Measurements from ENCODE around the gene FCHSD2. TPM values are rescaled to one million over a fixed set of nuclear protein-coding genes. Genes with fewer than 3 reads are reported as not detected.

The FCHSD2 gene
- polyA plus RNA-seq, 2 of the 4 experiments (the other 2 are of a cell fraction) = 10.5 to 19.0 TPM

- Histone ChIP-seq H3K27ac (peak overlapping the region; percentile 78 to 95), H3K4me3 (peak overlapping the region; percentile 58), H3K4me1 (peaks cover 24% of the 10 kb centered on the region), H3K9me3 (no peaks in the 10 kb centered on the region), H3K4me2 (peak overlapping the region; percentile 93)
- POLR2A ChIA-PET = interaction anchor here (0.6 to 1.6 kb wide), 4 partner anchors 17 to 495 kb away, joined by 3 to 10 read pairs (median 7); partner anchors contain the start of gene STARD10
- 3% methylated on average over 20 of the region's 47 CpGs for WGBS (ENCODE audit: missing lambda C conversion rate)
- ATAC-seq (peak; percentile 75 to 78), FAIRE-seq (no peak), DNase-seq (ENCODE audit: low read depth in 1 of 2, low spot score in 1 of 2) (peak; percentile 61 to 89)
- CTCF ChIA-PET = interaction anchor here (0.6 to 6.6 kb wide), 20 partner anchors 9 to 372 kb away, joined by 3 to 42 read pairs (median 6); partner anchors contain the start of gene STARD10
- peak; percentile 94 for TF ChIP-seq POLR2A (IDR thresholded peaks at IDR 0.05; ENCODE audit: low read length)
- no peak for TF ChIP-seq ZFP36 (IDR thresholded peaks at IDR 0.05; ENCODE audit: borderline replicate concordance, partially characterized antibody)
- no peak for TF ChIP-seq CEBPB (IDR thresholded peaks at IDR 0.05)
- TF ChIP-seq BHLHE40 (IDR thresholded peaks at IDR 0.05; ENCODE audit: low read depth, low read length) = peak; percentile 37; the same call in 1 of the 2 replicates
- TF ChIP-seq GATA3 (IDR thresholded peaks at IDR 0.05; ENCODE audit: borderline replicate concordance) = no peak; the same call in 1 of the 2 replicates
- no peak for TF ChIP-seq RAD21 (conservative IDR thresholded peaks at IDR 0.05 in 1 of 2, IDR thresholded peaks at IDR 0.05 in 1 of 2)
- no peak for TF ChIP-seq EHMT2 (IDR thresholded peaks at IDR 0.05; ENCODE audit: low read depth)
- no peak for TF ChIP-seq RFX5 (IDR thresholded peaks at IDR 0.05)
- TF ChIP-seq MAX (IDR thresholded peaks at IDR 0.05) = peak; percentile 94
- peak; percentile 51; the same call in 1 of the 3 replicates for TF ChIP-seq BCL3 (IDR thresholded peaks at IDR 0.05)
- TF ChIP-seq RCOR1 (IDR thresholded peaks at IDR 0.05; ENCODE audit: low read depth, low read length) = no peak
- no peak for TF ChIP-seq JUNB (IDR thresholded peaks at IDR 0.05)
- TF ChIP-seq HEYL (CRISPR knock-in tag; IDR thresholded peaks at IDR 0.05) = 0 out of 2 replicates have a peak, but pooled peaks have one; percentile 63
- TF ChIP-seq MAZ (IDR thresholded peaks at IDR 0.05; ENCODE audit: borderline replicate concordance, low read depth, low read length) = 0 out of 2 replicates have a peak, but pooled peaks have one; percentile 0
- peak; percentile 73 for TF ChIP-seq HOXB13 (CRISPR knock-in tag; IDR thresholded peaks at IDR 0.05; ENCODE audit: low read depth)
- no peak for TF ChIP-seq SMC3 (IDR thresholded peaks at IDR 0.05)
- TF ChIP-seq CBX8 (IDR thresholded peaks at IDR 0.05) = no peak
- no peak for TF ChIP-seq NR3C1 (IDR thresholded peaks at IDR 0.05)
- TF ChIP-seq HOXB5 (CRISPR knock-in tag; IDR thresholded peaks at IDR 0.05) = peak; percentile 37; the same call in 1 of the 2 replicates
- TF ChIP-seq CTCF (IDR thresholded peaks at IDR 0.05) = no peak
- 0 out of 2 replicates have a peak, but pooled peaks have one; percentile 53 for TF ChIP-seq RNF2 (IDR thresholded peaks at IDR 0.05; ENCODE audit: borderline replicate concordance, low read depth)
- TF ChIP-seq FOXS1 (CRISPR knock-in tag; IDR thresholded peaks at IDR 0.05) = no peak; the same call in 1 of the 2 replicates
- TF ChIP-seq USF2 (IDR thresholded peaks at IDR 0.05) = 0 out of 2 replicates have a peak, but pooled peaks have one; percentile 13
- TF ChIP-seq TFCP2L1 (CRISPR knock-in tag; IDR thresholded peaks at IDR 0.05) = no peak
- peak; percentile 34; the same call in 1 of the 2 replicates for TF ChIP-seq NPAS2 (CRISPR knock-in tag; IDR thresholded peaks at IDR 0.05; ENCODE audit: borderline replicate concordance)
- no peak for TF ChIP-seq HOXA7 (CRISPR knock-in tag; IDR thresholded peaks at IDR 0.05)
- no peak for TF ChIP-seq EP300 (IDR thresholded peaks at IDR 0.05)
- 0 out of 2 replicates have a peak, but pooled peaks have one; percentile 32 for TF ChIP-seq RARB (CRISPR knock-in tag; IDR thresholded peaks at IDR 0.05)
- TF ChIP-seq ATOH8 (CRISPR knock-in tag; IDR thresholded peaks at IDR 0.05; ENCODE audit: low read depth) = 0 out of 2 replicates have a peak, but pooled peaks have one; percentile 52
- TF ChIP-seq PHF8 (IDR thresholded peaks at IDR 0.05; ENCODE audit: borderline replicate concordance, low read depth) = peak; percentile 90
- TF ChIP-seq CHD4 (IDR thresholded peaks at IDR 0.05; ENCODE audit: borderline replicate concordance) = no peak
- no peak; the same call in 1 of the 2 replicates for TF ChIP-seq TP53 (CRISPR knock-in tag; IDR thresholded peaks at IDR 0.05)
- peak; percentile 46; the same call in 1 of the 2 replicates for TF ChIP-seq MYC (IDR thresholded peaks at IDR 0.05; ENCODE audit: borderline replicate concordance, low read length)
- TF ChIP-seq EHF (CRISPR knock-in tag; IDR thresholded peaks at IDR 0.05) = peak; percentile 80; the same call in 1 of the 2 replicates
- no peak for TF ChIP-seq CBX2 (IDR thresholded peaks at IDR 0.05; ENCODE audit: borderline replicate concordance, low read depth)
- TF ChIP-seq HDAC2 (IDR thresholded peaks at IDR 0.05) = 0 out of 2 replicates have a peak, but pooled peaks have one; percentile 43
Measured at GRCh38 chr11:72813740-72814285, 328.3 kb downstream of the FCHSD2 start.
